Stimulated activated CD4-positive, alpha-beta T cell treated with anti-CD3 and anti-CD28 coated beads, Interleukin-4, amount 100 ng/mL, for 4 hours (primary cell): Measurements from ENCODE around the gene NAT10.
"Not testable (repeated sequence)": the region's sequence is repeated elsewhere in the genome, so short reads cannot be mapped to it uniquely, and the experiment has no call there.

Source experiments
- DNase-seq, 2 experiments: peaks; one replicate each; pipeline ENCODE4 v3.0.0-alpha.2; 2020

NAT10 gene

DNA sequence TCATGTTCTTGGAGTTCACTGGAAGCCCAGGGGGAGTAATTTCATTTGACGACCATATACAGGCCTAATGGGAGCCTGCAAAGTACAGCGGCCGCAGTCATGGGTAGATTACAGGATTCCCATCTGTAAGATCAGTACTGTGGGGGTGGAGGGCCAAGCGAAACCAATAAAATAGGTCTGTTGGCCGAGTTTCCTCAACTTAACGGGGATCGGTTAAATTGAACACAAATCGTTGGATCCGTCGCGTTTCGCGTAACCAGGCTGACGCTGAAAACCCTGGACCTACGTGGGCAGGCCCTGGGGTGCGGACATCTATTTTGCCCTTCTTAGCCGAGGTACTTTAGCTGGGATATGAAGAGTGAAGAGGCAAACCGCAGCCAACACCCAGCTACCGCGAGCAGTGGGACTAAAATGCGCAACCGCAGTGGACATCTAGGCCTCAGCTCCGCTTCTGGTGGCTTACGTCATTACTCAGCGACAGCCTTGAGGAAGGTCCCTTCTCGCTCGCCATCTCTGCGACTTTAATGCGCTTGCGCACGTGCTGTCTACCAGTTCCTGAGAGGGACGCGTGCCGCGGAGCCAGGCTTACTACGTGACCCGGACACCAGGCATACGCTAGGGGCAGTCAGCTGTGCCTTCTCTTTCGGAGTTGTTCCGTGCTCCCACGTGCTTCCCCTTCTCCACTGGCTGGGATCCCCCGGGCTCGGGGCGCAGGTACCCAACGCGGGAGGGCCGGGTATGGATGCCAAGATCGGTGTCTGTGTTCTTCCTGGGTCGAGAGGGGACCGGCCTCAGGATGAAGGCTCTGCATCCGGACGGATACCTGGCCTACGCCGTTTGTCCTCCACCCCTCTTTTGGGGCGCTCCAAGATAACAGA lies at the start of gene NAT10:
NAT10 (plus strand) TSS at position 551 of the 878 bp plus-strand sequence. CDS start 2,597 bp downstream, outside the sequence.
- DNase-seq = peak; percentile 91 to 98

DNA sequence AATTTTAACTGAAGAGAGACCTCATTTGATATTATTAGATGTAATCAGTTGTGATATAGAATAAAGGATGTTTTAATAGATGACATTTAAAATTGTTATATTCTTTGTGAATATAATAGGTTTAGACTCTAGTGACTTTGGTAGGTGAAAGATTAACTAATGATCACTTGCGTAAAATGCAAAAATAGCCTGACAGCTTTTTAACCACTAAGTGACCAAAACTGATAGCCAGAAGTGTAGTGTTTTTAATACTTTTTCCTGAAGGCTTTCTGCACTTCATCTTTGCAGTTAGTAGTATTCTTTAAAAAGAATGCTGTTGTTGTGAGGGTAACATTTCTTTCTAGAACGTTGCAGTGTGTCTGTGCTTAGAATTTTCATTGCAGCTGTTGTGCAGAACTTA lies 48.8 kb upstream of the NAT10 start:
- no peak for DNase-seq

DNA sequence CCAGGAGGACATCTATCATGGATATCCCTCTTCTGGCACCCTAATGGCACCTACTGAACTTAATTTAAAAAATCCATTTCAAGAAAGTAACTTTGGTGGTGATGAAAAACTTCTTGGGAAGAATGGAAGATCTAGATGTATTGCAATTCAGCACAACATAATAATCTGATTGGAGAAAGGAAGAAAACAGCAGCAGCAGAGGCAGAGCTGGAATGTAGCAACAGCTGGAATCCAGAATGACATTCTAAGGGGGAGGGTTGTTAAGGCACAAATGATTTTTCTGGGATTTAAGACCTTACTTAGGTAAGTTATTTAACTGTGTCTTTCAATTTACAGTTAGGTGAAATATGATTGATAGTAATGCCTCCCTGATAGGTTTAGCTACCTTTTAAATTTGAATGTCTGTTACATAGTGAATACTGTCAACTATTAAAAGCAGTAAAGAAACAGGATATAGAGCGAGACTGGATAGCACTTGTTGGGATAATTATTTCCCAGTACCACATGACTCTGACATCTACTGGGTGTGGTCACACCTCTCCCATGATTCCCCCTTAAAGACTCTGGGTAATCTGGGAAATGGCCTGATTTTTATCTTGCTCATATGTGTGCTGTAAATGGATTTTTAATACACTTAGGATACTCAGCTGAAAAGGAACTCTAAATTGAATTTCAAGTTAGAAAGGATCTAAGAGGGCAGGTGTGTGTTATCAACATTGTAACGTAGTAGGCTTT lies 42.2 kb upstream of the NAT10 start:
- DNase-seq = no peak

DNA sequence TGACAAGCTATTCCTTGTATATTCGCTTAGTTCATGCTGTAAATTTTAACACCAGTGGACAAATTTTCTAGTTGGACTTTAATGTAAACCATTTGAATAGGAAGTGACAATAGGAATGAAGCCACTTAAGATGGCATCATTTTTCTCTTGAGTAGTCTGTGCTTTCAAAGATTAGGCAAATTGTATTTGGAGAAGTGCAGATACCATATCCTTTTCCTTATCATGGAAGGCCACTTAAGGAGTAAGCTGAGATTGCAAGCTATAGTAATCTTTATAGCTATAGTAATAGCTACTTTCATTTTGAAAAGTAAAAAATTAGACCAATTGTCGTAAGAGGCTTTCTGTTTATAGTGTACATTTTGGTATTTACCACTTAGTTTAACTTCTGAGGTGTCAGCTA lies 41.1 kb upstream of the NAT10 start:
- no peak for DNase-seq

DNA sequence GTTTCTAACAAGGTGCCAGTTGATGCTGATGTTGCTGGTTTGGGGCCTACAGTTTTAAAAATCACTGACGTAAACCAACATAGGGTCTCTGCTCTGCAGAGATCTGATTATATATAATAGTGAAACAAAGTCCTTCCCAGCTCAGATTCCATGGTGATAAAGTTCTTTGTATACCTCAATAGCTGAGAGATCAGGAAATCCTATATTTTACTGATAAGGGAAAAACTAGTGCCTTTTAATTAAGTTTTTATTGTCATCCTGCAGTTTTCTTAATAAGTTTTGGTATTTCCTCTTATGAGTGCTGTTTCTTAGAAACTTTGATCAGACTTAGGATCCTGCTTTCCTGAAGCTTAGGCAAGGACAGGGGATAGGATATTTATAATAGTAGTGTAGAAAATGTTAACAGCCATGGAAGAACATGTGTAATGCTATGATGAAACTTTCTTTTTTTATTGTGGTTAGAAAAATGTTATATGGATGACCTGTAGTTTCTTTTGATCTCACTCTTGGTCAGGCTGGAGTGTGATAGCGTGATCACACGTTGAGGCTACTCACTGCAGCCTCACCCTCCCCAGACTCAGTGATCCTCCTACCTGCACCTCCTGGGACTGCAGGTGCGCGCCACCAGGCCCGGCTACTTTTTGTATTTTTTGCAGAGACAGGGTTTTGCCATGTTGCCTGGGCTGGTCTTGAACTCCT lies 39.8 kb upstream of the NAT10 start:
- no peak for DNase-seq

DNA sequence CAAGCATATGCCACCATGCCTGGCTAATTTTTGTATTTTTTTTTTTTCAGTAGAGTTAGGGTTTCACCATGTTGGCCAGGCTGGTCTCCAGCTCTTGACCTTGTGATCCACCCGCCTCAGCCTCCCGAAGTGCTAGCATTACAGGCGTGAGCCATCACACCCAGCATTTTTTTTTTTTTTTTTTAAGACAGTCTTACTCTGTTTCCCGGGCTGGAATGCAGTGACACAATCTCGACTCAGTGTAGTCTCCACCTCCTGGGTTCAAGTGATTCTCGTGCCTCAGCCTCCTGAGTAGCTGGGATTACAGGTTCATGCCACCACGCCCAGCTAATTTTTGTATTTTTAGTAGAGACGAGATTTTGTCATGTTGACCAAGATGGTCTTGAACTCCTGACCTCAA lies 38.7 kb upstream of the NAT10 start:
- not testable (repeated sequence) for DNase-seq

DNA sequence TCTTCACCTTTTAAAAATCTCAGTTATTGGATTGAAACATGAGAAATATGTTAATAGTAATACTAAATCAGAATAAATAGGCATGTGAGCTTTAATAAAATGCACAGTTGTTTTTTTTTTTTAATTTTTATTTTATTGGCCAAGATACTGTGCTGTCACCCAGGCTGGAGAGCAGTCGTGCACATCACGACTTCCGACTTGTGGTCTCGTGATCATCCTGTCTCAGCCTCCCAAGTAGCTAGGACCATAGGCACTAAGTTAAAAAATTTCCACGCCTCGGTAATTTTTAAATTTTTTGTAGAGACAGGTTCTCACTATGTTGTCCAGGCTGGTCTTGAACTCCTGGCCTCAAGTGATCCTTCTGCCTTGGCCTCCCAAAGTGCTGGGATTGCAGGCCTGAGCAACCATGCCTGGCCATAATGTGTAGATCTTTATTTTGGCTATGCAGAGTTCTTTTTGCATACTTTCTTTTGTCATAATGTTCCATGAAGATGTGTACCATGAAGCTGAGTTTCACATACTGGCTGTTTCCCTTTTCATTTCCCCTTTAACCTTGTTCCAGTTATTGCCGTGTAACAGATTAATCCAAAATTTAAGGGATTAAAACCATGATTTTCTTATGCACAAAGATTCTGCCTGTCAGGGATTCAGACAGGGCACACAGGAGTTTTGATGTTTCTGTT lies 37.9 kb upstream of the NAT10 start:
- no peak for DNase-seq

DNA sequence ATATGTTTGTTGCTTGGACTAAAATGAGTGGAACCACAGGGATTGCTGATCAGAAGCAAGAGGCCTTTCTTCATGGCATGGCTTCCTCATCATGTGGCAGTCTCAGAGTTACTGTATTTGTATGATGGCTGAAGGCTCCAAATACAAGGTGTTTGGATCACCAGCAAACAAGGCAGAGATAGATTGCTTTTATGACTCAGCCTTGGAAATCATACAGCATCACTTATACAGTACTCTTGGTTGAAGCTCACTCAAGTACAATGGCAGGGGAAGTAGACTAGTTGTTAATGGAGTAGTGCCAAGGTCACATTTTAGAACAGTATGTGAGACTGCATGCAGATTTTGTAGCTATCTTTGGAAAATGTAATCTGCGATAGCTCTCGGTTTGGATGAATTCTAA lies 37.3 kb upstream of the NAT10 start:
- DNase-seq = no peak

DNA sequence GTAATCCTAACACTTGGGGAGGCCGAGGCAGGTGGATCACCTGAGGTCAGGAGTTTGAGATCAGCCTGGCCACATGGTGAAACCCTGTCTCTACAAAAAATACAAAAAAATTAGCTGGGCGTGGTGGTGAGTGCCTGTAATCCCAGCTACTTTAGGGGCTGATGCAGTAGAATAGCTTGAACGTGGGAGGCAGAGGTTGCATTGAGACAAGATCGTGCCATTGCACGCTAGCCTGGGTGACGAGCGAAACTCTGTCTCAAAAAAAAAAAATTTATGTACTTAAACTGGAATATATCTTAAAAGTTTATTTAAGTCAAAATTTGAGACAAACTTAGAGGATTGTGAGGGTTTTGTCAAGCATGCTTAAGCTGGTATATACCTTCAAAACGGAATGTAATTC lies 34.1 kb upstream of the NAT10 start:
- not testable (repeated sequence) for DNase-seq

DNA sequence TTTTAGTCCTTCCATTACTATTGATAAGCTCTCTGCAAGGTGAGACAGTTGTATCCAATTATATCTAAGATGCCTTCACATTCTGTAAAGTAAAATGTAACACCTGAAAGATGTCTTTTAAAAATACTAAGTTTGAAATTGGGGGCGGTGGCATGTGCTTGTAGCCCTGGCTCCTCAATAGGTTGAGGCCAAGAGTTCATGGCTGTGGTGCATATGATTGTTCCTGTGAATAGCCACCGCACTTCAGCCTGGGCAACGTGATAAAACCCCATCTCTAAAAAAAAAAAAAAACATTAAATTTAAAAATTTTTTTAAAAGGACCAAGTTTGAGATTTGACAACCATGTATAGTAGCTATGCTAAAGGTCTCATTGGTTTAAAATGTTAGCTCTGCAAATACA lies 33.4 kb upstream of the NAT10 start:
- DNase-seq = no peak

DNA sequence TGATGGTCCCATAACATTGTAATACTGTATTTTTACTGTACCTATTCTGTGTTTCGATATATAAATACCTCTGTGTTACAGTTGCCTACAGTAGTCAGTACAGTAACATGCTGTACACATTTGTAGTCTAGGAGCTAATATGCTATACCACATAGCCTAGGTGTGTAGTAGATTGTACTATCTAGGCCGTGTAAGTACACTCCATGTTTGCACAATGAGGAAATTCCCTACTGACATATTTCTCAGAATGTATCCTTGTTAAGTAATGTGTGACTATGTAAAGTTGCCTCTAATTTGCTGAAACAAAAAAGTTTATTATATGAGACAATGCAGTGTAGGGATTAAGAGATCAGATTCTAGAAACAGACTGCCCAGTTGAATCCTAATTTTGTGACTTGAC lies 32.6 kb upstream of the NAT10 start:
- no peak for DNase-seq

DNA sequence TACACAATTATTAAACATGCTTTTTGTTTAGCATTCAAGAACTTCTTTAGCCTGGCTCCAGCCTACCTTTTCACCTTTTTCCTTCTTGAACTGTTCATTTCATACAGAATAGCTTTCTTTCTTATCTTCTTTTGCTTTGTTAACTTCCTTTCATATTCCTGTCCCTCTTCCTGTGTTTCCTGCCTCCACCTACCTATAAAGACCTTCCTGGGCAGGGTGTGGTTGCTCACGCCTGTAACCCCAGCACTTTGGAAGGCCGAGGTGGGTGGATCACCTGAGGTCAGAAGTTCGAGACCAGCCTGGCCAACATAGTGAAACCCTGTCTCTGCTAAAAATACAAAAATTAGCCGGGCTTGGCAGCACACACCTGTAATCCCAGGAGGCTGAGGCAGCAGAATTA lies 31.0 kb upstream of the NAT10 start:
- DNase-seq = no peak

DNA sequence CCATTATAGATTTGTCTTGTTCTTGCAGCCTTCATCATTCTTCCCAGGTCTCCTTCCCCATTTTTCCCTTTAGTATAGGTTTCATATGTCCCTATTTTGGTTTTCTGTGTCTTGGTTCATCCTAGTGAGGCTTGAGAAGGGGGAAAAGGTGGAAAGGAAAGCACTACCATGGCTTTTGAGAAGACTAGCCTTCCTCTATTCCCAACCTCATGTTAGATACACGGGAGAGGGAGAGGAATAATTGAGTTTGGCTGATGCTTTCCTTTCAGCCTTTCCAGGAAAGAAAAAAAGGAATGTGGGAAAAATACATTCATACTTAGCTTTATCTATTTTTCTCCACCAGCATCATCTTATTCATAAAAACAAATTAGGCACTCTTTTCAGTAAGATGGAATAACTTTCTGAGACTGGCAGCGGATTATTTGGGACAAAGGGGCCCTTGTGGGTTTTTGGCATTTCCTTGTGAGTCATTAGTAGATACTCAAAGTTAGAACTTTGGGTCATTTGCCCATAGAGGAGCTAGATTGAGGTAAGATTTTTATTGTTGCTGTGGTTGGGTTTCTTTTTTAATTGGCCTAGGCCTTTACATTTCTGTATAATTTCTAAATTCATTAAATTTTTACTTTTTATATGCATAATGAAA lies 30.1 kb upstream of the NAT10 start:
- no peak for DNase-seq

DNA sequence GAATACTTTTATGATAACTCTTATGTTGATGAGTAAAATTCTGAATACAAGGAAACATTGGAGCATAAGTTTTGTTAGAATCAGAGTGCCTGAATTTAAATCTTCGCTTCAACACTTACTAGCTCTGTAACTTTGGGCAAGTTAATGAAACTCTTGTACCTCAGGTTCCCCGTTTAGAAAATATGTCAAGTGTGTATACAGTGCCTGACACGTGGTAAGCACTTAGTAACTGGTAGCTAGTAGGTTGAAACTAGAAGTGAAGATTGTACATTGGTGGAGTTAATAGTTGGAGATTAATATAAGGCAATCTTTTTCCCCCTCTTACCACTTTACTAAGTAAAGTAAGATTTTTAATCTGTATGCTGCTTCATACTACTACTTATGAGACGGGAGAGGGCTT lies 24.8 kb upstream of the NAT10 start:
- DNase-seq = no peak

DNA sequence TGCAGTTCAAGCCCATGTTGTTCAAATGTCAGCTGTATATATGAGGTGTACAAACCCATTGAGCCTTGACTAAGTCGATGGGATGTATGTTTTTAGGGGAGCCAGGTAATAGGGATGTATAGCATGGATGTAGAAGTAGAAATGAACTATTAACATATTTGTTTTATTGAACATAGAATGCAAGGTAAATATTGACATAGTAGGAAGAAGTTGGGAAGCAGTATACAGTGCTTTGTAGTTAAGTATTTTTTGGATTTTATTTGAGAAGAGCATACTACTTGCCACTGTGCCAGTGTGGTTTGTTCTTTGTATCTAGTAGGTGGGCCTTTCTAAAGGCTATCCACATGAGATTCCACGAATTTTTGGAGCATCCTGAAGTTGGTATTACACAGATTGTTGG lies 20.8 kb upstream of the NAT10 start:
- no peak for DNase-seq

DNA sequence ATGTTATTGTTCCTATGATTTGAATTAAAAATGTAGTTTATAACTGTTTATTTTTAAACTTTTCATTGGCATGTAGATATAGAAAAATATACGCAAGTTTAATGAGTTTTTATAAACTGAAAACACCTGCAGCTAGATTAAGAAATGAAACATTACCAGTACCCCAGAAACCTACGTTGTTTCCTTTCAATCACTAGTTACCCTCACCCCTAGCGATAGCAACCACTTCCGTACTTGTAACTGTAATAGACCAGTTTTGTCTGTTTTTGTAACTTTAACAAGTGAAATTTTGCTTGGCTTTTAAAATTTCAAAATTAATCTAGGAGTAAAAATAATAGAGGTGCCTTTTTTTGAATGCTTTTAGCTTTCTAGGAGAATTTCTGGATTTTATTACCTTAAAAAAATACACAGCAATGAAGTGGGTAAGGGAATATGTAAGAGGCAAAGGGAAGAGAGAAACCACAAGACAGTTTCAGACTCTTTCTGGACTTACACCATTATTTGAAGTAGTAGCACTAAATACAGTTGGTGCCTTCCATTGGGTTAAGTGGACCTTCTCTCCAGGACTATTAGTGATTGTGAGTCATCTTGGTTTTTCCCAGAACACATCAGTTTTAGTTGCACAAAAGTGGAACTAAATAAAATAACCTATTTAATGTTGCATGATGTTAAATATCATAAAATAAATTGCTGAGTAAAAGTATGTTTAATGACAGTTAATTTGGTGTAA lies 18.7 kb upstream of the NAT10 start:
- no peak for DNase-seq

DNA sequence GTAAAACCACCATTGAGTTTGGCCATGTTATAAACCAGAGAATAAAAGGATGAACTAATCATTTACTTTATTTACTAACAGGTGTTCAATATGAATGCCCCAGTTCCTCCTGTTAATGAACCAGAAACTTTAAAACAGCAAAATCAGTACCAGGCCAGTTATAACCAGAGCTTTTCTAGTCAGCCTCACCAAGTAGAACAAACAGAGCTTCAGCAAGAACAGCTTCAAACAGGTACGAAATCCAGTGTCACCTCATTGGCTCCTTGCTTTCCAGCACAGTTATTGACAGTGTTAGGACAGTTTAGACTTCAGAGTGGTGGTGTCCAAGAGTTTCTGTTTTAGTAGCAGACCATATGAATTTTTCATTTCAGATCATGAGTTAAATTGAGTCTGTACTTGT lies 13.6 kb upstream of the NAT10 start:
- DNase-seq = no peak

DNA sequence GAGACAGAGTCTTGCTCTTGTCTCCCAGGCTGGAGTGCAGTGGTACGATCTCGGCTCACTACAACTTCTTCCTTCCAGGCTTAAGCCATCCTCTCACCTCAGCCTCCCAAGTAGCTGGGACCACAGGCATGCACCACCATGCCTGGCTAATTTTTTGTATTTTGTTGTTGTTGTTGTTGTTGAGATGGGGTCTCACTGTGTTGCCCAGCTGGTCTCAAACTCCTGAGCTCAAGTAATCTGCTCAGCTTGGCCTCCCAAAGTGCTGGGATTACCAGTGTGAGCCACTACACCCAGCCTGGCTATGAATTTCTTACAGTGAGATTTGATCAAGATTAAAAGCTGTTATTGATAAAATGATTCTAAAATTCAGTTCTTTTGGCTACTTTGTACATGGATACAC lies 10.5 kb upstream of the NAT10 start:
- not testable (repeated sequence) for DNase-seq

DNA sequence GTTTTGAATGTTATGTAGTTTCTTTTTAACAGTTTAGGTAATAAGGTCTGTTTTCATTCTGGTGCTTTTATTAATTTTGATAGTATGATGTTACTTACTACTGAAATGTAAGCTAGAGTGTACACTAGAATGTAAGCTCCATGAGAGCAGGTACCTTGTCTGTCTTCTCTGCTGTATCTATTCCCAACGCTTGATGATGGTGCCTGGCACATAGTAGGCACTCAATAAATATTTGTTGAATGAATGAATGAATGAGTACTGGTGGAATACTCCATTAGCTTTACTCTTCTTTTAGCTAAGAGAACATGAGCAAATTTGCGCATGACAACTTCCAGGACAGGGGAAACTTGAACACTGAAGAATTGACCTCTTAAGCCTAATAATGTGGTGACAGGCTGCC lies 6.6 kb upstream of the NAT10 start:
- DNase-seq = no peak

DNA sequence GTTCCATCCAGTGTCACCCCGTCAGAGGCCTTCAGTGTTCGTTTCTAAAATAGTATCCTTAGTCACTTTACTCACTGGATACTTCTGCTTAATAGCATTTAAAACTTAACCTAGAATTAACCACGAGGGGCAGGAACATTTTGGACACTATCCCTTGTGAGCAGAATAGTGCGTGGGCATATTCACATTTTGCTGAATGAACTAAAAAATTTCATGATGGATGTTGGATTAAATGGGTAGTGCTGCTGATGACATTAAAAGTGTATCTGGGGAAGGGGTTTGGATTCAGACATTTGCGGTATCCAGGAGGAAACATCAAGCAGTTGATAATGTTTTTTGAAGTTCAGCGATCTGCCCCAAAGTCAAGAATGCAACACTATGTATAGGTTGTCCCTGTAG lies 750 bp upstream of the NAT10 start:
- no peak for DNase-seq

DNA sequence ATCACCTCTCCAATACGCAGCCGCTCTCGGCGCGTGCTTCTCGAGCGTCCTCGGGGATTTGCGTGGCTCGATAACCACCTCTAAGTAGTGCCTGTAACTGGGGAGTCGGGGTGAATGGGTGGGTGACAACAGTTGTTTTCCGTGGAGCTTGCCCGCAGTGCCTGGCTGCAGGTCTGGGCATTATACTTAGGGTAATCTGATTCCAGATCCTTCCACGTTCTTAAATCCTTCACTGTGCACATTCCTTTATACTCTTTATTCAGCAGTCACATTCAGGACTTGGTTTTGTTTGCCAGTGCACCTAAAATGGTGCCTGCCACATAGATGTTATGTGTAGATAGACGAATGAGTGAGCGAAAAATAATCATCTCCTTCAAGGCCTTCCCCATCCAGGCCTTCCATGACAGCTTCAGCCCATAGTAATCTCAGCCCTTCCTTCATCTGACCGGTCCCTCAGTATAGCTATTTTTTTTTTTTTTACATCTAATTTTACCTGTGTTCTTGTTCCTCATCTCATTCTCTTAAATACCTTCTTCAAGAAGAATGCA lies 602 bp downstream of the NAT10 start:
- DNase-seq = no peak
